Keratinocyte (primary cell): ENCODE measurements around the gene CFAP47. TPM values are rescaled to one million over a fixed set of nuclear protein-coding genes. Genes with fewer than 3 reads are reported as not detected.
"Not testable (repeated sequence)": the region's sequence is repeated elsewhere in the genome, so short reads cannot be mapped to it uniquely, and the experiment has no call there.

Experiments
- DNase-seq: peaks from one replicate; pipeline ENCODE4 v3.0.0-alpha.2; 2011; ENCODE audit warnings: low read depth, missing footprints, low spot score
- FAIRE-seq: peaks from 2 replicates; lab custom pipeline; 2011; peaks lifted over from hg19 to GRCh38; lab: Jason Lieb, UNC
- H2AFZ ChIP-seq: 2 replicates; pipeline ENCODE4 v1.6.0; 2012; ENCODE audit warnings: low read length, control low read depth, inconsistent platforms; ENCODE audit not compliant: control insufficient read depth
- H3K27ac ChIP-seq: 2 replicates; pipeline ENCODE4 v1.5.1; 2011; ENCODE audit warnings: low read length; ENCODE audit not compliant: control insufficient read depth, insufficient read depth
- H3K27me3 ChIP-seq: 3 replicates; pipeline ENCODE4 v1.6.0; 2011; ENCODE audit warnings: low read length; ENCODE audit not compliant: control insufficient read depth, insufficient read depth; ENCODE audit errors: extremely low read depth
- H3K36me3 ChIP-seq, 2 experiments: 2 replicates in 1 of 2; 3 replicates in 1 of 2; pipeline ENCODE4 v1.5.1; 2011; ENCODE audit warnings: low read length in 2 of 2, mild to moderate bottlenecking in 1 of 2; ENCODE audit not compliant: control insufficient read depth in 2 of 2, insufficient read depth in 2 of 2; ENCODE audit errors: extremely low read depth in 1 of 2
- H3K4me1 ChIP-seq: 3 replicates; pipeline ENCODE4 v1.5.1; 2011; ENCODE audit warnings: low read length; ENCODE audit not compliant: control insufficient read depth, insufficient read depth; ENCODE audit errors: extremely low read depth
- H3K4me2 ChIP-seq: 3 replicates; pipeline ENCODE4 v1.6.0; 2011; ENCODE audit warnings: low read depth, low read length; ENCODE audit not compliant: control insufficient read depth, insufficient read depth; ENCODE audit errors: extremely low read depth
- H3K4me3 ChIP-seq, 3 experiments: fragments of 200-600 bp in 1 of 3; sonication (generic) in 1 of 3; 2 replicates in 2 of 3; 3 replicates in 1 of 3; pipeline ENCODE4 v1.5.1; 2011 to 2016; ENCODE audit warnings: low read length in 3 of 3, mild to moderate bottlenecking in 3 of 3, control low read depth in 2 of 3, inconsistent platforms in 1 of 3, low read depth in 1 of 3, mixed read lengths in 1 of 3, mixed run types in 1 of 3, moderate library complexity in 1 of 3; ENCODE audit not compliant: control insufficient read depth in 2 of 3, insufficient read depth in 2 of 3; ENCODE audit errors: extremely low read depth in 1 of 3
- H3K79me2 ChIP-seq: 2 replicates; pipeline ENCODE4 v1.6.0; 2012; ENCODE audit warnings: low read length; ENCODE audit not compliant: control insufficient read depth, insufficient read depth
- H3K9ac ChIP-seq: 3 replicates; pipeline ENCODE4 v1.6.0; 2011; ENCODE audit warnings: low read length; ENCODE audit not compliant: control insufficient read depth, insufficient read depth; ENCODE audit errors: extremely low read depth
- H3K9me1 ChIP-seq: 3 replicates; pipeline ENCODE4 v1.6.0; 2011; ENCODE audit warnings: low read length; ENCODE audit not compliant: control insufficient read depth, insufficient read depth; ENCODE audit errors: extremely low read depth
- H3K9me3 ChIP-seq: 2 replicates; pipeline ENCODE4 v1.5.1; 2012; ENCODE audit warnings: low read depth, low read length; ENCODE audit not compliant: control insufficient read depth
- H4K20me1 ChIP-seq: 3 replicates; pipeline ENCODE4 v1.6.0; 2011; ENCODE audit warnings: low read length; ENCODE audit not compliant: control insufficient read depth, insufficient read depth; ENCODE audit errors: extremely low read depth
- CTCF ChIP-seq, 3 experiments: IDR thresholded peaks in 1 of 3; conservative IDR thresholded peaks in 1 of 3; optimal IDR thresholded peaks in 1 of 3; 2 replicates in 2 of 3; 3 replicates in 1 of 3; pipeline versions ENCODE3 to v1.5.1; 2011; ENCODE audit warnings: low read length in 3 of 3, mild to moderate bottlenecking in 3 of 3, moderate library complexity in 2 of 3, control low read depth in 1 of 3, inconsistent platforms in 1 of 3; ENCODE audit not compliant: insufficient read depth in 2 of 3; ENCODE audit errors: extremely low read depth in 1 of 3
- EZH2 ChIP-seq: IDR thresholded peaks from one replicate; pipeline ENCODE4 v1.6.1; 2012; ENCODE audit warnings: inconsistent platforms, mild to moderate bottlenecking, low read length, moderate library complexity
- dilution Hi-C: fragments of 300-500 bp; cut with MboI; formaldehyde crosslinking; loops from one replicate; pipeline ENCODE4 v1.7.0; 2020; ENCODE audit warnings: low sequenced_read_pairs; ENCODE audit not compliant: extremely low pct_ligation_motif_present
- polyA plus RNA-seq, 5 experiments: library from polyadenylated mRNA; depleted of rRNA in 3 of 5; stranded (reverse) in 3 of 5; stranded (forward) in 1 of 5; unstranded in 1 of 5; fragments of >200 nt; gene quantifications; 1 replicate in 1 of 5; 2 replicates in 3 of 5; 3 replicates in 1 of 5; pipeline versions ENCODE4 v1.2.1 to v1.2.3, GENCODE V29; 2011 to 2012; ENCODE audit warnings: missing spikeins in 2 of 5, low read depth in 1 of 5, low replicate concordance in 1 of 5

Gene CFAP47
- polyA plus RNA-seq, 1 donor (not counting 4 experiments of a cell fraction or from before 2014, with no cell fraction given) = not detected

- Histone ChIP-seq H3K4me2 (no peak overlapping the region), H3K79me2 (no peaks in the 10 kb centered on the region), H3K9me3 (no peaks in the 10 kb centered on the region), H2AFZ (no peak overlapping the region), H3K27ac (no peak overlapping the region), H3K4me1 (no peaks in the 10 kb centered on the region), H3K9ac (no peak overlapping the region), H3K36me3 (no peaks in the 10 kb centered on the region), H4K20me1 (no peaks in the 10 kb centered on the region), H3K9me1 (no peaks in the 10 kb centered on the region), H3K27me3 (no peaks in the 10 kb centered on the region), H3K4me3 (no peak overlapping the region)
- DNase-seq (no peak), FAIRE-seq (no peak)
- dilution Hi-C loops = no loop called here
- no peak for TF ChIP-seq EZH2
- no peak for TF ChIP-seq CTCF (optimal IDR thresholded peaks at IDR 0.05 in 1 of 3, IDR thresholded peaks at IDR 0.05 in 1 of 3, conservative IDR thresholded peaks at IDR 0.05 in 1 of 3; ENCODE audit: extremely low read depth in 1 of 3, insufficient read depth in 2 of 3, low read length in 3 of 3)
These were observed 295.4 kb downstream of the CFAP47 start for GRCh38 chrX:36214924-36215323.

- dilution Hi-C loops = no loop called here
- Histone ChIP-seq H2AFZ (no peak overlapping the region), H3K27ac (no peak overlapping the region), H4K20me1 (no peaks in the 10 kb centered on the region), H3K4me2 (no peak overlapping the region), H3K27me3 (no peaks in the 10 kb centered on the region), H3K36me3 (no peaks in the 10 kb centered on the region), H3K9ac (no peak overlapping the region), H3K4me1 (no peaks in the 10 kb centered on the region), H3K79me2 (no peaks in the 10 kb centered on the region), H3K9me3 (no peaks in the 10 kb centered on the region), H3K9me1 (no peaks in the 10 kb centered on the region), H3K4me3 (no peak overlapping the region)
- TF ChIP-seq CTCF (optimal IDR thresholded peaks at IDR 0.05 in 1 of 3, IDR thresholded peaks at IDR 0.05 in 1 of 3, conservative IDR thresholded peaks at IDR 0.05 in 1 of 3; ENCODE audit: extremely low read depth in 1 of 3, insufficient read depth in 2 of 3, low read length in 3 of 3) (no peak), EZH2 (no peak)
- no peak for DNase-seq
- FAIRE-seq = no peak
These were observed 299.3 kb downstream of the CFAP47 start for GRCh38 chrX:36218801-36219200.

GRCh38 chrX:36234840-36235528, 315.4 kb downstream of the CFAP47 start:
- FAIRE-seq, H3K4me2 ChIP-seq, H3K79me2 ChIP-seq, H3K4me3 ChIP-seq, H3K9ac ChIP-seq, H3K36me3 ChIP-seq, H2AFZ ChIP-seq, H3K9me3 ChIP-seq, DNase-seq, H3K4me1 ChIP-seq, H3K27ac ChIP-seq, H3K27me3 ChIP-seq, H4K20me1 ChIP-seq, dilution Hi-C loops, H3K9me1 ChIP-seq: not testable (repeated sequence)
